Measurements from ENCODE around the gene PRND. TPM values are rescaled to one million over a fixed set of nuclear protein-coding genes. Genes with fewer than 3 reads are reported as not detected.
"Not testable (repeated sequence)": the region's sequence is repeated elsewhere in the genome, so short reads cannot be mapped to it uniquely, and the experiment has no call there.

Gene PRND
- polyA plus RNA-seq, 3 donors, result not detected

DNA sequence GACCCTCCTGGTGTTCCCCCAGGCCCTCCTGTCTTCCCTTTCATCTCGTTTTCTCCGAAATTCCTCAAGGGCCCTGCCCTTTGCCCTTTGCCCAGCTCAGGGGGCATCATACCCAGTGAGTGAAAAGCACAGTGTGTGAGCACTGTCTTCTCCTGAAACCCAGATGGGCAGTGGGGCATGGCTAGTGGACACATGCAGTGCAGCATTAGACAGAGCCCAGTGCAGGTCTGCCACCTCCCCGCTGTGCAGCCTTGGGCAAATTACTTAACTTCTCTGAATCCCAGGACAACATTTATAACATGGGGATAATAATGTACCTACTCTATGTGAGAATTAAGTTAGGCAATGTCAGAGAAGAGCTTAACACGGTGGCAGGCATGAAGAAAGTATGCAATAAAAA, 1.3 kb downstream of the PRND start:
- H3K4me1 Mint-ChIP-seq, result peaks cover 31% of the 10 kb centered on the region
- H3K36me3 Mint-ChIP-seq, result no peaks in the 10 kb centered on the region
- Histone ChIP-seq H3K4me3 (replicated peaks in 1 of 3; ENCODE audit: low read depth in 2 of 3, low read length in 3 of 3) (no peak overlapping the region), H3K36me3 (replicated peaks in 1 of 2; ENCODE audit: control insufficient read depth in 1 of 2, insufficient read depth in 2 of 2, low read length in 2 of 2) (no peaks in the 10 kb centered on the region), H2AFZ (ENCODE audit: insufficient read depth, low read depth, low read length, poor library complexity, severe bottlenecking) (no peak overlapping the region), H3K9me3 (replicated peaks in 1 of 2; ENCODE audit: control insufficient read depth in 1 of 2, insufficient read depth in 1 of 2, low read length in 2 of 2) (no peaks in the 10 kb centered on the region), H3K79me2 (ENCODE audit: insufficient read depth, low read length) (no peaks in the 10 kb centered on the region), H3K4me1 (ENCODE audit: control insufficient read depth in 1 of 2, insufficient read depth in 2 of 2, low read length in 2 of 2) (peaks cover 26 to 36% of the 10 kb centered on the region in 2 donors), H3K9ac (ENCODE audit: insufficient read depth, low read length, poor library complexity, severe bottlenecking) (no peak overlapping the region), H3K4me2 (replicated peaks; ENCODE audit: extremely low read depth, low read length, poor library complexity, severe bottlenecking) (no peak overlapping the region), H3K27me3 (ENCODE audit: control insufficient read depth in 2 of 2, insufficient read depth in 2 of 2, low read length in 2 of 2) (no peaks in the 10 kb centered on the region), H3K27ac (ENCODE audit: low read depth in 1 of 2, low read length in 2 of 2) (no peak overlapping the region), H4K20me1 (ENCODE audit: insufficient read depth, low read length) (no peaks in the 10 kb centered on the region)
- TF ChIP-seq CTCF (IDR thresholded peaks at IDR 0.05), result no peak
- no peak for DNase-seq
- WGBS (ENCODE audit: insufficient coverage), result 100% methylated on average over 2 of the region's 4 CpGs
- no peak overlapping the region for H3K27ac Mint-ChIP-seq
- peaks cover 0 to 4% (median 0%) of the 10 kb centered on the region in 7 donors for H3K9me3 Mint-ChIP-seq
- no peak overlapping the region for H3K4me3 Mint-ChIP-seq
- H3K27me3 Mint-ChIP-seq (ENCODE audit: low read depth in 3 of 3), result peaks cover 0 to 5% (median 2%) of the 10 kb centered on the region in 3 donors
- intact Hi-C loops (cut with micrococcal nuclease), result loop anchor here in 1 of 2 donors (5.0 kb wide), 1 partner anchor 56 kb away; no protein-coding TSS in a partner anchor

DNA sequence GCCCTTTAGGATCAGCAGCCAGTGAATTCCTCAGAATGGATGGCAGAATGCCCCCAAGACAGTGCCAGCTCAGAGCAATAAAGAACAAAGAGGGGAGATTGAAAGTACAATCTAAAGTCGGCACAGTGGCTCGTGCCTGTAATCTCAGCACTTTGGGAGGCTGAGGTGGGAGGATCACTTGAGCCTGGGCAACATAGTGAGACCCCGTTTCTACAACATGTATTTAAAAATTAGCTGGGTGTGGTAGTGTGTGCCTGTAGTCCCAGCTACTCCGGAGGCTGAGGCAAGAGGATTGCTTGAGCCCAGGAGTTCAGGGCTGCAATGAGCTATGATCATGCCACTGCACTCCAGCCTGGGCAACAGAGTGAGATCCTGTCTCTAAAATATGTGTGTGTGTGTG, 1.8 kb downstream of the PRND start:
- H3K79me2 ChIP-seq (ENCODE audit: insufficient read depth, low read length); H3K36me3 Mint-ChIP-seq; H3K4me2 ChIP-seq (replicated peaks; ENCODE audit: extremely low read depth, low read length, poor library complexity, severe bottlenecking); H3K27me3 ChIP-seq (ENCODE audit: control insufficient read depth in 2 of 2, insufficient read depth in 2 of 2, low read length in 2 of 2); H3K4me3 ChIP-seq (replicated peaks in 1 of 3; ENCODE audit: low read depth in 2 of 3, low read length in 3 of 3); H4K20me1 ChIP-seq (ENCODE audit: insufficient read depth, low read length); H3K27ac Mint-ChIP-seq; H3K36me3 ChIP-seq (replicated peaks in 1 of 2; ENCODE audit: control insufficient read depth in 1 of 2, insufficient read depth in 2 of 2, low read length in 2 of 2); H3K27me3 Mint-ChIP-seq (ENCODE audit: low read depth in 3 of 3); H3K27ac ChIP-seq (ENCODE audit: low read depth in 1 of 2, low read length in 2 of 2); DNase-seq; H3K9ac ChIP-seq (ENCODE audit: insufficient read depth, low read length, poor library complexity, severe bottlenecking); H2AFZ ChIP-seq (ENCODE audit: insufficient read depth, low read depth, low read length, poor library complexity, severe bottlenecking); H3K4me3 Mint-ChIP-seq; H3K9me3 Mint-ChIP-seq; H3K9me3 ChIP-seq (replicated peaks in 1 of 2; ENCODE audit: control insufficient read depth in 1 of 2, insufficient read depth in 1 of 2, low read length in 2 of 2): not testable (repeated sequence)
- intact Hi-C loops (cut with micrococcal nuclease), result loop anchor here in 1 of 2 donors (5.0 kb wide), 1 partner anchor 56 kb away; no protein-coding TSS in a partner anchor
- H3K4me1 Mint-ChIP-seq, result peaks cover 30% of the 10 kb centered on the region
- WGBS (ENCODE audit: insufficient coverage), result 100% methylated on average over 4 of the region's 4 CpGs
- H3K4me1 ChIP-seq (ENCODE audit: control insufficient read depth in 1 of 2, insufficient read depth in 2 of 2, low read length in 2 of 2), result peaks cover 26 to 36% of the 10 kb centered on the region in 2 donors

Data from CD14-positive monocyte (primary cell).